Ramos (cell line): ENCODE measurements around the gene CDC6.

Experiments
- in situ Hi-C: fragments of 300-500 bp; cut with MboI; formaldehyde crosslinking; loops from one replicate; pipeline ENCODE4 v1.14.3; 2022; ENCODE audit warnings: low sequenced_read_pairs; ENCODE audit not compliant: unreplicated experiment

Gene CDC6

DNA sequence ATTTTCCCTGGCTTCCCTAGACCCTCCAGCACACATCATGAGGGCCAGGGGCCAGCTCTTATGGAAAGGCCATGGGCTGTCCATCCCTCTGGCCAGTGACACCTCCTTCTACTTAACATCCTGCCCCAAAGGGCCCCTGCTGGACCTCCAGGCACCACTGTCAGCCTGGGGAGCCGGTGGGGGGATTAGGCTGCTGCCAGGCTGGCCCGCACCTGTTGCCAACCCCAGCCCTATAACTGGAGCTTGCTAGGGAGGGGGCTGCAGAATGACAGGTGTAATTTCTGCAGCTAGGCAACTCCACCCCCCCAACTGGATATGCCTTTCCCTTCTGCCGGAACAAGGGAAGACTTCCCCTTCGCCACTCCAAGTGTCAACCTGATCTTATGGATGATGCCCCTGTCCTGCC is 33.8 kb downstream of the CDC6 start:
- in situ Hi-C loops, result no loop called here

- in situ Hi-C loops, result no loop called here
These were observed 34.3 kb downstream of the CDC6 start for GRCh38 chr17:40321961-40322357.

DNA sequence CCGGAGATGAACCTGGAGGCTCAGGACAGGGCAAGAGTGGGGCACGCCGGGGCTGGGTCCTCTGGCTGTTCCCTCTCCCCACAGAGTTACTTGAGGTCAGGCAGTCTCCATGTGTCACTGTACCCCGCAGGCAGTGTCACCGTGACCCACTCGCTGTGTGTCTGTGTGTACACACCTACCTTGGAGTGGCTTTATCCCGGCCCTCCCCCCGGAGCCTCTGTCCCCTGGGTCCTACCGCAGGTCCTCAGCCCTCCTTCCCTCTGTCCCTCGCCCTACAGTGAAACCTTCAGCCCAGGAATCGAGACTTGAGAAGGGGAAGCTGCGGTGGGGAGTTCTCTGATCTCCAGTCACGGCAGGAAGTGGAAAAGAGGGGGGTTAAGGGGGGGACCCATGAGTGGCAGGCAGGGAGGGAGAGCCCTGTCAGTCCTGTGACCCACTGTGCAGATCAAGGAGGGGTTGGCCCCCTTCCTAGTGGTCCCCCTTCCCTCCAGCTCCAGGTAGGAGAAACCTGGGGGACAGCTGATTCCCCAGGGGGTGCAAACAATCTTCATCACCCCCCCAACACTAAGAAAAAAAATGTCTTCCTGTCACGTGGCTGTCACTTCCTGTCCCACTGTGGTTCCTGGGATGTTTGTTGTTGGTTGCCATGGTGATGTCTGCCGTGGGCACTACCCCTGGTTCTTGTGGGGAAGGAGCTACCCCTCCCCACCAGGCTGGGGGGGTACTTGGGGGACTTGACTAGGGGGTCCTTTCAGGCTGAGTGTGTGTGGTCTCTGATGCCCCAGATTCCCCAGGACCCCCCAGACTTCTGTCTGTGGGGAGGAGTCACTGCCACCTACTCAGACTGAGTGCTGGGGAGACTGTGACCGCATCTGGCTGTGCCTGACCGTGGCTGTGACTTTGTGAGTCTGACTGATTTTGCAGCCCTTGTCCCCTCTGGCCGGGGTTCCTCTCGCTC is 35.0 kb downstream of the CDC6 start:
- in situ Hi-C loops, result no loop called here

- in situ Hi-C loops, result no loop called here
These were observed 36.0 kb downstream of the CDC6 start for GRCh38 chr17:40323391-40324381.

GRCh38 chr17:40325156-40326013 is 37.7 kb downstream of the CDC6 start:
- in situ Hi-C loops, result no loop called here

DNA sequence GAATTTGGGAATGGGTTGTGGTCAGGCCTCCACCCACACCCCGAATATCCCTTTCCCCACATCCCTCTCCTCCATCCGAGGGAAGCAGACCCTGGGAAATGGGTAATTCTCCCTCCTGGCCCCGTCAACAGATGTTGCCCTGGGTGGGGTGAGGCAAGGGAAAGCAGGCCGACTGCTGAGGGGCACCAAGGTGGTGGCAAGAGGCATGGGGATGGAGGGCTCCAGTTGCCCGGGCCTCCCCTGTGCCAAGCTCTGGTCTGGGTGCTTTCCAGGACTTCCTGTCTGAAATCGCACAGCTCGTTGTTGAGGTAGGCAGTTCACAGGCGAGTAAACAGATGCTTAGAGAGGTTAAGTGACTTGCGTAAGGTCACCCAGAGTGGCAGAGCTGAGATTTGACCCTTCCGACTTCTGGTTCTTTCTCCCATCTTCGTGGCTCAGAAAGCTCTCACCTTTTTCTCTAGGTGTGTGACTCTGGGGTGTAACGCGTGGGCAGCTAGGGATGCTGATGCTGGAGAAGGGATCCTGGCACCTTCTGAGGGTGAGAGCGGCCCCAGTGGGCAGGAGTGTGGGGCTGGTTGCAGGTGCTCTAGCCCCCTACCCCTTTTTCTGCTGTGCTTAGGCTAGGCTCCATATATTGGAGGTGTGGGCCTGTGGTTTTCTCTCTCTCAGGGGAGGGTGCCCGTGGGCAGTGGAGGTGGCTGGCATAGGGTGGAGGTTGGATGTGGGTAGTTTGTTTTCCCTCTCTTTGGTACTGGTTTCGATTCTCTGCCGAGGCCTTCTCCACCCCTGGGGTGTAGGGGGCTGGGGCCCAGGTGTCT is 38.5 kb downstream of the CDC6 start:
- in situ Hi-C loops, result no loop called here

GRCh38 chr17:40326832-40327199 is 39.1 kb downstream of the CDC6 start:
- in situ Hi-C loops, result no loop called here

- in situ Hi-C loops, result no loop called here
These were observed 39.6 kb downstream of the CDC6 start for GRCh38 chr17:40327244-40327729.

GRCh38 chr17:40327735-40328385 is 40.2 kb downstream of the CDC6 start:
- in situ Hi-C loops, result no loop called here

DNA sequence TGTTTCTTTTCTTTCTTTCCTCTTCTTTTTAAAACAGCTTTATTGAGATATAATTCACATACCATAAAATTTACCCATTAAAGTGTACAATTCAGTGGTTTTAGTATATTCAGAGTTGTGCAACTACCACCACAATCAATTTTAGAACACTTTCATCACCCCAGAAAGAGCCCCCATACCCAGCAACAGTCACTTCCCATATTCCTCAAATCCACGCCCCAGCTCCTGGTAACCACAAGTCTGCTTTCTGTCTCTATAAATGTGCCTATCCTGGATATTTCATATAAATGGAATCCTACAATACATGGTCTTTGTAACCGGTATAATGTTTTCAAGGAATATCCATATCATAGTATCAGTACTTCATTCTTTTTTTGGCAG is 40.7 kb downstream of the CDC6 start:
- in situ Hi-C loops, result no loop called here

GRCh38 chr17:40329839-40330794 is 42.4 kb downstream of the CDC6 start:
- in situ Hi-C loops, result no loop called here

- in situ Hi-C loops, result no loop called here
These were observed 43.3 kb downstream of the CDC6 start for GRCh38 chr17:40330850-40331470.

DNA sequence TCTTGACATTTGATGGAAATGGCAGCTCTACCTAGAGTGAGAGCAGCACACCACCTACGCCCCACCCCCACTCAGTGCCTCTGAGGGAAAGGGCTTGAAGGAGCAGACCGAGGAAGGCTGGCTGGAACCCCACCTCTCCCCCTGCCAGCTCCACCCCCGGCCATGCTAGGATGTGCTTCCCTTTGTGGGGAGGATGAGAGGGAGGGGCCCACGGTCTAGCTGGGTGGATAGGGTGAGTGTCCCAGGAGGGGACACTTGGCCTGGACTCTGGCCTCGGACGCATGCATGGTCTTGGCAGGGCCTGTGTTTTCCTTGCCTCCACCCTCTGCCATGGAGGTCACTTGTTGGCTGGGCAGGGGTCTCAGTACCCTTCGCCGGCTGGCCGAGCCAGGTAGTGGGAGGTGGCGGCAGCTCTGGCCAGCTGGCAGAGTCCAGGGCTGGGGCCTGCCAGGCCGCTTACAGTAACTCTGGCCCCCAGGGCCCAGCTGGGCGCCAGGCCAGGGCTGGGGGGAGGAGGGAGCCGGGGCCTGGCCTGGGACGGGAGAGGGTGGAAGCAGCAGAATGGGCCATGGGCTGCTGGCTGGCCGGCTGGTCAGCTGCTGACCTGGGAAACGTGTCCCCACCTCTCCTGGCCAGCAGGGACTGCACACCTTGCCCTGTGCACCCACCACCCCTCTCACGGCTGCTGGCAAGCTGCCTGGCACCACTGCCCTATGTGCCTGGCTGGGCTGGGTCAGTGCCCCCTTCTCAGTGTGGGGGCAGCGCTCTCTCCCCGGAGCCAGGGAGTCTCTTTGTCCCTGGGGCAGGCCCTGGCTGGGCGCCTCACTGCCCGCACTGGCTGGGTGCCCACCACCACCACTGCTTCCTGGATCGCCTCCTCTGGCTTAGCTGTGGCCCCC is 44.3 kb downstream of the CDC6 start:
- in situ Hi-C loops, result no loop called here

DNA sequence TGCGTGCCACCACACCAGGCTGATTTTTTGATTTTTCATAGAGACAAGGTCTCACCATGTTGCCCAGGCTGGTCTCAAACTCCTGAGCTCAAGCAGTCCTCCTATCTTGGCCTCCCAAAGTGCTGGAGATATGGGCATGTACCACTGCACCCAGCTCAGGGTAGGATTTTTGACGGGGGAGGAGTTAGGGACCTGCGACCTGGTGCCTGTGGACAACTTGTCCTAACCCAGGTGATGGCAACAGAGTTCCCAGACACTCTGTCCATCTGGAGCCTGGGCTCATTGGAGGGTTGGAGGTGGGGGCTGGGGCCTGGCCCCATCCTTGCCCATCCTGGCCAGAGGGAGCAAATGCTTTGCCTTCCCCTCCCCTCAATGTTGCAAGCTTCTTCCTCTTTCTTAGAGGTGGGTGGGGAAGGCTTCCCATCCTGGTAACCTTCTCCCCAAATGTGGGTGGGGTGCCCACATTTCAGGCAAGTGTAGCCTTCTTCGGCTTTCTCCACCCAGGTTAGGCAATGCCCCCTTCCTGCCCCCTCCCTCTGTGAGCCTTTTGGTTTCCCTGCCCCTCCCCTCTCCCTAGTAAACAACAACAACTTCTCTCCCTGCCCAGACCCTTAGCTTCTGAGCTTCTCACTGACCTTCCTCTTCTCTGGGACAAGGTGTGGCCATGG is 46.2 kb downstream of the CDC6 start:
- in situ Hi-C loops, result no loop called here

DNA sequence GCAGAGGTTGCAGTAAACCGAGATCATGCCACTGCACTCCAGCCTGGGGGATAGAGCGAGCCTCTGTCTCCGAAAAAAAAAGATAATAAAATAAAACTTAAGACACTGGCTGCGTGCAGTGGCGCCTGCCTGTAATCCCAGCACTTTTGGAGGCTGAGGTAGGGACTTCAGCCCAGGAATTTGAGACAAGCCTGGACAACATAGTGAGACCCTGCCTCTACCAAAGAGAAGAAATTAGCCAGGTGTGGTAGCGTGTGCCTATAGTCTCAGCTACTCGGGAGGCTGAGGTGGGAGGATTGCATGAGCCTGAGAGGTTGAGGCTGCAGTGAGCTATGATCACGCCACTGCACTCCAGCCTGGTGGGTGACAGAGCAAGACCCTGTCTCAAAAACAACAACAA is 47.9 kb downstream of the CDC6 start:
- in situ Hi-C loops, result no loop called here

DNA sequence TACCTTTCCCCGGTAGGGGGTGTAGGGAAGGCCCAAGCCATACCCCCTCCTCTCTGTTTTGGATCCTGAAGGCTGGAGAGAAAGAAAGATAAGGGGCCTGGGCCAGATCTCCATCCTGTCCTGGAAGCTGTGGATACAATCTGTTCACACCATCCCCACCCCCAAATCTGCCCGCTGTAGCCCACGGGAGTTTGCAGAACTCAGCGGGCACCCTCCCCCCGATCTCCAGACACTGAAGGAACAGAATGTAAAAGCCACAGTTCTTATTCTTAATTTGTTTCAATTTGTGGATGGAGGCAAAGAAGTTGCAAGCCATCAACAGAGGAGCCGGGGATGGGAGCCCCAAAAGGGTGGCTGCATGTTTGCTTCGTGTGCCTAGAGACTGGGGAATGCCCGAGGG is 49.7 kb downstream of the CDC6 start:
- in situ Hi-C loops, result no loop called here
